DND-41 (cell line): Measurements from ENCODE around the gene KRI1.

Source experiments
- CTCF ChIP-seq: IDR thresholded peaks from 2 replicates; pipeline ENCODE4 v1.5.1; 2012; ENCODE audit warnings: borderline replicate concordance, low read length, moderate library complexity, mild to moderate bottlenecking; ENCODE audit not compliant: poor library complexity, severe bottlenecking; ENCODE audit errors: extremely low read depth
- EZH2 ChIP-seq: IDR thresholded peaks from 3 replicates; pipeline ENCODE4 v1.6.1; 2012; ENCODE audit warnings: borderline replicate concordance, low read depth, mild to moderate bottlenecking, moderate library complexity, low read length, inconsistent platforms; ENCODE audit not compliant: severe bottlenecking

GRCh38 chr19:10510301-10510802 is 55.5 kb downstream of the KRI1 start:
- TF ChIP-seq EZH2 (no peak), CTCF (peak; percentile 65)
